Measurements from ENCODE around the gene DNMBP. TPM values are rescaled to one million over a fixed set of nuclear protein-coding genes. Genes with fewer than 3 reads are reported as not detected.

DNMBP gene
- polyA plus RNA-seq, 2 of the 4 experiments (the other 2 are of a cell fraction) = 13.7 to 20.3 TPM

GRCh38 chr10:99855479-99856071, 154.2 kb downstream of the DNMBP start:
- 78% methylated on average over 8 of the region's 8 CpGs for WGBS (ENCODE audit: missing lambda C conversion rate)
- H3K4me1 ChIP-seq = peaks cover 15% of the 10 kb centered on the region; the same call in 1 of the 3 replicates
- FAIRE-seq = no peak
- ChIA-PET POLR2A (no interaction called here), CTCF (interaction anchor here (0.6 to 12.5 kb wide), 8 partner anchors 9 to 205 kb away, joined by 3 to 139 read pairs (median 3); partner anchors contain the start of gene DNMBP)
- H3K9me3 ChIP-seq = no peaks in the 10 kb centered on the region
- no peak for DNase-seq (ENCODE audit: low read depth in 1 of 2, low spot score in 1 of 2)
- no peak overlapping the region for H3K4me2 ChIP-seq
- peak in 1 of 2 experiments; percentile 41; a peak in 3 of 6 replicates for ATAC-seq
- no peak overlapping the region for H3K27ac ChIP-seq
- no peak overlapping the region for H3K4me3 ChIP-seq
- peak; percentile 49; the same call in 1 of the 2 replicates for TF ChIP-seq FOSB (CRISPR knock-in tag; IDR thresholded peaks at IDR 0.05)
- TF ChIP-seq BCL3 (IDR thresholded peaks at IDR 0.05) = 0 out of 3 replicates have a peak, but pooled peaks have one; percentile 12
- no peak for TF ChIP-seq ZC3H11A (IDR thresholded peaks at IDR 0.05)
- peak; percentile 23; the same call in 1 of the 2 replicates for TF ChIP-seq HMGXB4 (CRISPR knock-in tag; IDR thresholded peaks at IDR 0.05; ENCODE audit: borderline replicate concordance)
- no peak for TF ChIP-seq SMC3 (IDR thresholded peaks at IDR 0.05)
- peak; percentile 93 for TF ChIP-seq POLR2AphosphoS2 (conservative IDR thresholded peaks at IDR 0.05; ENCODE audit: low read length)
- peak; percentile 57 for TF ChIP-seq RARB (CRISPR knock-in tag; IDR thresholded peaks at IDR 0.05)
- no peak for TF ChIP-seq ESRRA (IDR thresholded peaks at IDR 0.05; ENCODE audit: borderline replicate concordance, low read length)
- no peak for TF ChIP-seq EHMT2 (IDR thresholded peaks at IDR 0.05; ENCODE audit: low read depth)
- TF ChIP-seq TP53 (CRISPR knock-in tag; IDR thresholded peaks at IDR 0.05) = peak; percentile 66; the same call in 1 of the 2 replicates
- TF ChIP-seq REST (IDR thresholded peaks at IDR 0.05) = 0 out of 2 replicates have a peak, but pooled peaks have one; percentile 23
- peak; percentile 79 for TF ChIP-seq HOXA7 (CRISPR knock-in tag; IDR thresholded peaks at IDR 0.05)
- no peak for TF ChIP-seq FOSL2 (IDR thresholded peaks at IDR 0.05)
- peak; percentile 40 for TF ChIP-seq FOSL2 (CRISPR knock-in tag; IDR thresholded peaks at IDR 0.05)

GRCh38 chr10:99854860-99855259, 154.9 kb downstream of the DNMBP start:
- Histone ChIP-seq H3K4me2 (no peak overlapping the region), H3K4me1 (peaks cover 20% of the 10 kb centered on the region), H3K27ac (no peak overlapping the region), H3K4me3 (no peak overlapping the region), H3K9me3 (no peaks in the 10 kb centered on the region)
- DNase-seq (ENCODE audit: low read depth in 1 of 2, low spot score in 1 of 2) = peak; percentile 41 to 81
- peak; percentile 89 for FAIRE-seq
- 48% methylated on average over 6 of the region's 6 CpGs for WGBS (ENCODE audit: missing lambda C conversion rate)
- ATAC-seq = peak; percentile 38 to 43; a peak in 4 of 6 replicates
- CTCF ChIA-PET = interaction anchor here (0.7 to 12.5 kb wide), 8 partner anchors 8 to 206 kb away, joined by 3 to 139 read pairs (median 4); partner anchors contain the start of gene DNMBP
- POLR2A ChIA-PET = no interaction called here
- TF ChIP-seq KDM5A (IDR thresholded peaks at IDR 0.05) (no peak), CTCF (IDR thresholded peaks at IDR 0.05) (peak; percentile 46), ELK1 (IDR thresholded peaks at IDR 0.05; ENCODE audit: low read depth, low read length) (no peak), SREBF2 (IDR thresholded peaks at IDR 0.05) (no peak), RNF2 (IDR thresholded peaks at IDR 0.05; ENCODE audit: borderline replicate concordance, low read depth) (no peak), SMC3 (IDR thresholded peaks at IDR 0.05) (peak; percentile 45), JUN (IDR thresholded peaks at IDR 0.05) (peak; percentile 18 to 56; a peak in 2 of 5 replicates), HEYL (CRISPR knock-in tag; IDR thresholded peaks at IDR 0.05) (no peak), BHLHE40 (IDR thresholded peaks at IDR 0.05; ENCODE audit: low read depth, low read length) (no peak), CEBPB (IDR thresholded peaks at IDR 0.05) (no peak), EHF (CRISPR knock-in tag; IDR thresholded peaks at IDR 0.05) (no peak), RFX5 (IDR thresholded peaks at IDR 0.05) (no peak), NFE2L2 (conservative IDR thresholded peaks at IDR 0.05; ENCODE audit: low read length) (no peak), JUNB (IDR thresholded peaks at IDR 0.05) (no peak), RCOR1 (IDR thresholded peaks at IDR 0.05; ENCODE audit: low read depth, low read length) (no peak)
